ENCODE results near the gene C19orf12.

The C19orf12 gene

DNA sequence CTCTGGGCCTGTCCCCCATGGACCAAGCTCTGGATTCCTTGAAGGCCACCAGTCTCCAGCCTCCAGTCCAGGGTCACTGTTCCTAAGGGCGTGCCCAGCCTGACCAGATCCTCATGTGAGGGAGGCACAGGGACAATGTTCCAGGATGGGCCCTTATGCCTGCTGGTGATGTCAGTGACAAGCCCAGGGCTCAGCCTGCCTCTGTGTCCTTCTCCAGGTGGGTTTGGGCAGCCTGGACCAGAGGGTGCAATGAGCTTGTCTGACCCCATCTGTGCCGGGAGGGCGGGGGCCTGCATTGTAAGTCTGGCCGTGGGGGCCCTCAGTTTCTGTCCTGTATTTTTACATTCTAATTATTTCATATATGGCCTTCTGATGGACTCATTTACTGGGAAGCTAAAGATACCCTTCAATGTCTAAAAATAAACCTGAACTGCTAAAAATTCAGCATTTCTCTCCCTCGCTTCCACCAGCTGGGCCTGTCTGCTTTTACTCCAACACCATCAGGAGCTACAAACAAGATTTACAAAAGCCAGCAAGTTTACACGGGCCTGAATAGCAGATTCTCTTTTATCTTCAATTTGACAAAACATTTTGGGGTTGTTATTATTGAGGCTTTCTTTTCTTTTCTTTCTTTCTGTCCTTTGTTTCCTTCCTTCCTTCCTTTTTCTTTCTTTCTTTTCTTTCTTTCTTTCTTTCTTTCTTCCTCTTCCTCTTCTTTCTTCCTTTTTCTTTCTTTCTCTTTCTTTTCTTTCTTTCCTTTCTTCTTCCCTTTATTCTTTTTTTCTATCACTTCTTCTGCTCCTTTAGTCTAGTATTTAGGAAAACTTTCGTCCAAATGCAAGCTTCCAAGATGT lies 34.2 kb upstream of the C19orf12 start:
- no peak for TF ChIP-seq CTCF (IDR thresholded peaks at IDR 0.05; ENCODE audit: low read depth, low read length)
- H3K4me3 ChIP-seq (ENCODE audit: low read depth, low read length) = no peak overlapping the region

- H3K4me3 ChIP-seq (ENCODE audit: low read depth, low read length) = no peak overlapping the region
- 0 out of 2 replicates have a peak, but pooled peaks have one; percentile 4 for TF ChIP-seq CTCF (IDR thresholded peaks at IDR 0.05; ENCODE audit: low read depth, low read length)
Measured at GRCh38 chr19:29745253-29745652, 30.2 kb upstream of the C19orf12 start.

GRCh38 chr19:29743681-29744080 lies 28.6 kb upstream of the C19orf12 start:
- H3K4me3 ChIP-seq (ENCODE audit: low read depth, low read length) = no peak overlapping the region
- TF ChIP-seq CTCF (IDR thresholded peaks at IDR 0.05; ENCODE audit: low read depth, low read length) = no peak

DNA sequence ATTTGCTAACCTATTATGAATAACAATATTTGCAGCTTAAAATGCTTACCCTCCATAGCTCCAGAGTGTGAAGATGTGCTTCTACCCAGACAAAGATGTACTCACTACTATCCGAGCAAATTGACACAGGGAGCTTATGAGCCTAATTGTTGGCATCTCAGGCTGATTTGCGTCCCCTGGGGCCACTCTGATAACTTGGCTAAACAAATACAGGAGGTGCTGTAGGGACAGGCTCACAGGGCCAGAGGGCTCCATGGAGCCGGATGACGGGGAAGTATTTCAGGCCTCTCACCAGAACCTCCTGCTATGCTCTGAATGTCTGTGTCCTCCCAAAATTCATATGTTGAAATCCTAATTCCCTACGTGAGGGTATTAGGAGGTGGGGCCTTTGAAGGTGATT lies 26.7 kb upstream of the C19orf12 start:
- H3K4me3 ChIP-seq (ENCODE audit: low read depth, low read length) = no peak overlapping the region
- no peak for TF ChIP-seq CTCF (IDR thresholded peaks at IDR 0.05; ENCODE audit: low read depth, low read length)

DNA sequence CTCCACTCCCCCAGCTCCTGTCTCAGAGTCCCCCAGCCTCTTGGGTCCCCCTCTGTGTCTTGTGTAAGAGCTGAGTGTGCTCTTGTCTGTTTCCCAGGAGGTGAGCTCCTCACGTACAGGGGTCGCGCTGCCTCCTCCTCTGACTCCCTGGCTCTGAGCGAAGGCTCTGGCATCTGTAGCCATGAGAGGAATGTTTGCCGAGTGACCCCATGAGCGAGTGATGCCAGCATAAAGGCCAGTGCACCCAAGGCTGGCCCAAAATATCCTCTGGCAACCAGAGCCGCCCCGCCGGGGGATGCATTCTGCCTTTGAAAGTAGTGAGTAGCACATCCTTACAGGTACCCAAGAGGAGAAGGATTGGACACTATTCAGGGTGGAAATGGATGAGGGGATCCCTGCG lies 26.2 kb upstream of the C19orf12 start:
- H3K4me3 ChIP-seq (ENCODE audit: low read depth, low read length) = no peak overlapping the region
- no peak for TF ChIP-seq CTCF (IDR thresholded peaks at IDR 0.05; ENCODE audit: low read depth, low read length)

GRCh38 chr19:29737461-29738000 lies 22.5 kb upstream of the C19orf12 start:
- H3K4me3 ChIP-seq (ENCODE audit: low read depth, low read length) = no peak overlapping the region
- no peak for TF ChIP-seq CTCF (IDR thresholded peaks at IDR 0.05; ENCODE audit: low read depth, low read length)

DNA sequence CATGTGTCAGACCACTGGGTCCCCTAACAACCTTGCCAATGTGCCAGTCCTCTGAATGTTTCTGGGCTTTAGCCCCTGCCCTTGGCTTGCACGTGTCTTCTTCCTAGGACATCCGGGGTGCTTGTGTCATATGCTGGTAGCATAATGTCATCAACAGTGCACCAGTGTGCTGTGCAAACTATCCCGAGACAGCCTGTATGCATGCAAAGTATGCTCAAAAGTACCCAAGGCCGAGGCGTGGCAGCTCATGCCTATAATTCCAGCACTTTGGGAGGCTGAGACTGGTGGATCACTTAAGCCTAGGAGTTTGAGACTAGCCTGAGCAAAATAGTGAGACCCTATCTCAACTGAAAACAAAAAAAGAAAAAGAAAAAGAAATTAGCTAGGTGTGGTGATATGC lies 20.8 kb upstream of the C19orf12 start:
- TF ChIP-seq CTCF (IDR thresholded peaks at IDR 0.05; ENCODE audit: low read depth, low read length) = no peak
- no peak overlapping the region for H3K4me3 ChIP-seq (ENCODE audit: low read depth, low read length)
